GM13976 (cell line): Measurements from ENCODE around the gene PRPH2.
"Not testable (repeated sequence)": the region's sequence is repeated elsewhere in the genome, so short reads cannot be mapped to it uniquely, and the experiment has no call there.

Experiments
- DNase-seq: peaks from one replicate; pipeline ENCODE4 v3.0.0; 2012; ENCODE audit warnings: low spot score
- CTCF ChIP-seq: IDR thresholded peaks from 2 replicates; pipeline ENCODE4 v1.5.1; 2012; ENCODE audit warnings: borderline replicate concordance, mild to moderate bottlenecking; ENCODE audit not compliant: insufficient read depth; ENCODE audit errors: extremely low read depth, missing control alignments, control extremely low read depth
- in situ Hi-C: fragments of 300-500 bp; cut with MboI; formaldehyde crosslinking; loops from one replicate; pipeline ENCODE4 v1.12.0; 2022; ENCODE audit warnings: low sequenced_read_pairs, mixed read lengths, inconsistent platforms; ENCODE audit not compliant: unreplicated experiment

The PRPH2 gene

DNA sequence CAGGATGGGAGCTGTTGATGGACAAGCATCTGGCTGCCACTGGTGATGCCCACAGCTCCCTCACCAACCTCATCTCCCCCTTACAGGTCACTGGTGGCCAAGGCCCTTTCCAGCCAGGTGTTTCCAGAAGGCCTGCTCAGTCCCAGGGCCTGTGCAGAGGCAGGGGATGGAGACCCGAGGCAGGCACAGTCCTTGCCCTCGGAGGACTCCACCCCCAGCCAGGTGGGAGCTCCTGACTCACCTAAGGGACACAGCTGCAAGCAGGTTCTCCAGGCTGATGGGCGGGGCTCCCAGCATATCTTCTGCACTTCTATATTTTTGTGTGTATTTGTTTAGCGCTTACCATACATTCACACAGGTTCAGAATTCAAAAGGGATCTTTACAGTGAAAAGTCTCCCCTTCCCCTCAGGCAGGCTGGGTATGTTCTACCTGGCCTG is 17.4 kb downstream of the PRPH2 start:
- TF ChIP-seq CTCF: no peak
- DNase-seq: no peak
- in situ Hi-C loops: no loop called here

GRCh38 chr6:42704251-42704936 is 18.0 kb downstream of the PRPH2 start:
- in situ Hi-C loops: no loop called here
- no peak for TF ChIP-seq CTCF
- DNase-seq: no peak

DNA sequence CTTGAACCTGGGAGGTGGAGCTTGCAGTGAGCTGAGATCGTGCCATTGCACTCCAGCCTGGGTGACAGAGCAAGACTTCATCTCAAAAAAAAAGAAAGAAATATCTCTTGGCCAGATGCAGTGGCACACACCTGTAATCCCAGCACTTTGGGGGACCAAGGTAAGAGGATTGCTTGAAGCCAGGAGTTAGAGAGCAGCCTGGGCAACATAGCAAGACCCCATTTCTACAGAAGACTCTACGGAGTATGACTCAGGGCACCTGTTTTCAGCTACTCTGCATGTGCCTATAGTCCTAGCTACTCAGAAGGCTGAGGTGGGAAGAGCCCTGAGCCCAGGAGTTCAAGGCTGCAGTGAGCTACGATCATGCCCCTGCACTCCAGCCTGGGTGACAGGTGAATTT is 19.6 kb downstream of the PRPH2 start:
- in situ Hi-C loops, DNase-seq: not testable (repeated sequence)

DNA sequence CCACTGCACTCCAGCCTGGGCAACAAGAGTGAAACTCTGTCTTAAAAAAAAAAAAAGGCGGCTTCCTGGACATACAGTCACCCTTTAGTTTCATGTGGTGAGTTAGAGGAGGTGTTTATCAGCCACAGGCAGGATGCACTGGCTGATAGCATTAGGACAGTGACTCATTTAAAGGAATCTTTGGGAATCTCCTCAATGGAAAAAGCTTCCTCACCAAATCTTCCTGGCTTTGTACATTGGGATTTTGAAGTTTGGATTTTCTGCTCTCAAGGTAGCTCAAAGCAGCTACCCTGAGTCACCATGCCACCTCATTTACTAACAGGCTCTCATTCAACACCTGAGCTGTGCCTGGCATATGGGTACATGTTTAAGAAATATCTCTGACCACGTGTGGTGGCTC is 20.2 kb downstream of the PRPH2 start:
- no peak for TF ChIP-seq CTCF
- DNase-seq: no peak
- in situ Hi-C loops: no loop called here

DNA sequence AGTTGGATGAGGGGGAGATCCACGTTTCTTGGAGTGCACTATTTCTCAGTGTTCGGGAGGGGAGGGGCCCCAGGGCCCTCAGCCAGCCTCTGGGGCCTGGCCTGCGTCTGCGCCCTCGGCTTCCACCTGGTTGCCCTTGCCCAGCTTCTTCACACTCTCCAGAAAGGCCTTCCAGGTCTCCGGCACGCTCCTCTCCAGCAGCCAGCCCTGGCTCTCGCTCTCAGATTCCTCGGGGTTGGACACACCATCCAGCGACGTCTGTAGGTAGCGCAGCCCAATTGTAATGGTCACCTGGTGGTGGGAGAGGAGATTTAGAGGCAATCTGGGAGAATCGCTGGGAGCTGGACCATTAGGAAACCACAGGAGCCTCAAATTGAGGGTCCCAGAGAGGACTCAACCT is 24.2 kb downstream of the PRPH2 start:
- no peak for TF ChIP-seq CTCF
- in situ Hi-C loops: no loop called here
- no peak for DNase-seq

DNA sequence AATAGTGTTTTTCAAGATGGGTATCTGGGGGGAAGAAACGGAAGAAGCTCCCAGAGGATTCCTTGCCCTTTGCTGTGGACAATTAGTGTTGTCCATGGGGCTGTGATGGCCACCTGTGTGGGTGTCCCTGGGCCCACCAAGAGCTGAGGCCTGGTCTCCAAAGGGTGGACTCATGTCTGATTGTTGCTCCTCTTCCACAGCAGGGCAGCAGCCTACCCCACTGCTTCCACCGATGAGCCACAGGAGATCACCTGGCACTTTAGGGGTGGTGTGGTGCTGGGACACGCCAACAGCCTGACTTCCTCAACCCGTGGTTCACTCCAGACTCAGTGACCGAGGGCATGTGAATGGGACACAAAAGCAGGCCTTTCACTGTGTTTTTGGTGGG is 25.1 kb downstream of the PRPH2 start:
- in situ Hi-C loops: no loop called here
- DNase-seq: no peak
- no peak for TF ChIP-seq CTCF

GRCh38 chr6:42696526-42697267 is 25.7 kb downstream of the PRPH2 start:
- DNase-seq: no peak
- in situ Hi-C loops: no loop called here
- TF ChIP-seq CTCF: no peak
